GM12878 (cell line): ENCODE results near the gene ATG9A. TPM values are rescaled to one million over a fixed set of nuclear protein-coding genes. Genes with fewer than 3 reads are reported as not detected.

ENCODE experiments used
- ATAC-seq: fragments of 200-7000 bp; cut with Tn5 transposase; 3 replicates; pipeline ENCODE4 v1.9.1; 2020; ENCODE audit warnings: mild to moderate bottlenecking, moderate library complexity
- BruUV-seq: library from RNA; stranded (reverse); fragments of 400-500 nt; replicated peaks from 2 replicates; lab custom pipeline; 2021; lab: Mats Ljungman, UMichigan
- CTCF ChIA-PET: fragments of 300-600 bp; sonication (Branson Sonifier 250); formaldehyde crosslinking; extraction: SDS; loops from one replicate; lab custom pipeline; 2021; ENCODE audit warnings: inconsistent platforms; lab: Yijun Ruan, JAX
- POLR2A ChIA-PET: fragments of 350-600 bp; formaldehyde crosslinking; extraction: SDS; loops from one replicate; lab custom pipeline; 2021; ENCODE audit warnings: inconsistent platforms; lab: Charles Lee
- RAD21 ChIA-PET: fragments of 300-600 bp; sonication (Branson Sonifier 250); formaldehyde crosslinking; loops from one replicate; lab custom pipeline; 2023; ENCODE audit warnings: antibody characterized with exemption; ENCODE audit not compliant: unreplicated experiment; lab: Charles Lee
- SMC1A ChIA-PET: fragments of 300-600 bp; sonication (Branson Sonifier 250); formaldehyde crosslinking; loops from one replicate; lab custom pipeline; 2023; ENCODE audit not compliant: unreplicated experiment, uncharacterized antibody; lab: Charles Lee
- DNase-seq: peaks from one replicate; pipeline ENCODE4 v3.0.0-alpha.2; 2011; ENCODE audit warnings: low read depth, low spot score
- FAIRE-seq: peaks from 3 replicates; lab custom pipeline; 2011; peaks lifted over from hg19 to GRCh38; lab: Jason Lieb, UNC
- H2AFZ ChIP-seq: 2 replicates; pipeline ENCODE4 v1.6.0; 2011; ENCODE audit warnings: low read depth, low read length, control low read depth; ENCODE audit not compliant: control insufficient read depth
- H3K27ac ChIP-seq: 2 replicates; pipeline ENCODE4 v1.5.1; 2011; ENCODE audit warnings: control low read depth; ENCODE audit not compliant: control insufficient read depth, insufficient read depth
- H3K27me3 ChIP-seq, 2 experiments: replicated peaks in 1 of 2; 2 replicates each; pipeline versions ENCODE4 v1.6.0 to v1.6.1; 2011; ENCODE audit warnings: low read length in 1 of 2; ENCODE audit not compliant: control insufficient read depth in 2 of 2, insufficient read depth in 2 of 2
- H3K36me3 ChIP-seq, 2 experiments: 2 replicates each; pipeline ENCODE4 v1.5.1; 2011; ENCODE audit warnings: low read length in 1 of 2; ENCODE audit not compliant: control insufficient read depth in 2 of 2, insufficient read depth in 2 of 2
- H3K4me1 ChIP-seq: 2 replicates; pipeline ENCODE4 v1.6.1; 2011; ENCODE audit warnings: mild to moderate bottlenecking, low read length, moderate library complexity, mixed read lengths; ENCODE audit not compliant: control insufficient read depth, insufficient read depth
- H3K4me2 ChIP-seq: 2 replicates; pipeline ENCODE4 v1.6.0; 2011; ENCODE audit warnings: control low read depth; ENCODE audit not compliant: control insufficient read depth, insufficient read depth
- H3K4me3 ChIP-seq: fragments of 200-600 bp; sonication (generic); 2 replicates; pipeline ENCODE4 v1.5.1; 2016
- H3K79me2 ChIP-seq: 2 replicates; pipeline ENCODE4 v1.6.0; 2011; ENCODE audit warnings: low read length; ENCODE audit not compliant: control insufficient read depth, insufficient read depth
- H3K9ac ChIP-seq: 2 replicates; pipeline ENCODE4 v1.8.0; 2011; ENCODE audit warnings: low read length, control low read depth, mixed read lengths; ENCODE audit not compliant: control insufficient read depth, insufficient read depth
- H3K9me3 ChIP-seq: replicated peaks from 3 replicates; pipeline ENCODE4 v1.5.1; 2011; ENCODE audit warnings: mild to moderate bottlenecking, low read length; ENCODE audit not compliant: control insufficient read depth, insufficient read depth
- H4K20me1 ChIP-seq: 2 replicates; pipeline ENCODE4 v1.6.0; 2011; ENCODE audit not compliant: control insufficient read depth, insufficient read depth
- EED ChIP-seq: sonication (generic); IDR thresholded peaks from 2 replicates; pipeline ENCODE4 v1.6.1; 2016; ENCODE audit warnings: antibody characterized with exemption, low read depth
- HDGF ChIP-seq: fragments of 450-650 bp; IDR thresholded peaks from 2 replicates; pipeline ENCODE4 v1.6.1; 2016; ENCODE audit warnings: antibody characterized with exemption
- IRF3 ChIP-seq: fragments of 450-650 bp; IDR thresholded peaks from 2 replicates; pipeline ENCODE4 v1.6.1; 2014; ENCODE audit warnings: mild to moderate bottlenecking
- MEF2A ChIP-seq: IDR thresholded peaks from 2 replicates; pipeline ENCODE4 v1.6.1; 2011; ENCODE audit warnings: low read depth, mild to moderate bottlenecking, low read length, moderate library complexity; ENCODE audit not compliant: insufficient read depth
- NFYB ChIP-seq: IDR thresholded peaks from 2 replicates; pipeline ENCODE4 v1.6.1; 2011; ENCODE audit warnings: low read depth, mild to moderate bottlenecking, low read length, improper control_type of control experiment, moderate library complexity; ENCODE audit not compliant: insufficient read depth
- NR2C1 ChIP-seq: fragments of 450-650 bp; IDR thresholded peaks from 2 replicates; pipeline ENCODE4 v1.6.1; 2017; ENCODE audit warnings: antibody characterized with exemption, mild to moderate bottlenecking, moderate library complexity
- RFX5 ChIP-seq: IDR thresholded peaks from 2 replicates; pipeline ENCODE4 v1.6.1; 2011; ENCODE audit warnings: low read depth, low read length, improper control_type of control experiment
- SPI1 ChIP-seq: IDR thresholded peaks from 2 replicates; pipeline ENCODE4 v1.6.1; 2011; ENCODE audit warnings: low read depth, mild to moderate bottlenecking, low read length, moderate library complexity, borderline replicate concordance; ENCODE audit not compliant: insufficient read depth
- TCF12 ChIP-seq: IDR thresholded peaks from 2 replicates; pipeline ENCODE4 v1.6.1; 2011; ENCODE audit warnings: low read depth, mild to moderate bottlenecking, low read length
- YBX1 ChIP-seq: fragments of 450-650 bp; IDR thresholded peaks from 2 replicates; pipeline ENCODE4 v1.6.1; 2016; ENCODE audit warnings: antibody characterized with exemption
- ZBTB11 ChIP-seq: fragments of 450-650 bp; formaldehyde crosslinking; IDR thresholded peaks from 2 replicates; pipeline ENCODE4 v1.5.0; 2022; ENCODE audit warnings: mild to moderate bottlenecking, missing genetic modification characterization
- ZNF207 ChIP-seq: fragments of 450-650 bp; IDR thresholded peaks from 2 replicates; pipeline ENCODE4 v1.6.1; 2014; ENCODE audit warnings: antibody characterized with exemption, mild to moderate bottlenecking, borderline replicate concordance
- ZNF274 ChIP-seq: IDR thresholded peaks from one replicate; pipeline ENCODE4 v1.8.0; 2011; ENCODE audit not compliant: insufficient read length, insufficient read depth
- ZZZ3 ChIP-seq: IDR thresholded peaks from 2 replicates; pipeline ENCODE4 v1.6.1; 2011; ENCODE audit warnings: low read depth; ENCODE audit not compliant: control insufficient read depth, insufficient read length
- WGBS: methylation state at CpG from one replicate; pipeline ENCODE4 v1.1.6; 2016; ENCODE audit warnings: low lambda C conversion rate; ENCODE audit not compliant: insufficient replicate concordance, insufficient coverage; ENCODE audit errors: missing lambda C conversion rate; 5-methylcytosine and 5-hydroxymethylcytosine counted together
- in situ Hi-C: fragments of 300-500 bp; cut with MboI; formaldehyde crosslinking; loops from 9 replicates; pipeline ENCODE4 v1.14.3; 2018; ENCODE audit warnings: mixed read lengths
- intact Hi-C: fragments of 100-400 bp; cut with micrococcal nuclease; formaldehyde crosslinking; loops from one replicate; pipeline ENCODE4 v1.14.2; 2022; ENCODE audit not compliant: unreplicated experiment
- polyA plus RNA-seq, 11 experiments: library from polyadenylated mRNA; depleted of rRNA in 4 of 11; unstranded in 6 of 11; stranded (reverse) in 5 of 11; fragments of >200 nt; fragmentation: Nextera tagmentation in 4 of 11; fragmentation: Illumina TruSeq in 1 of 11; extraction: Ambion mirVana in 4 of 11; extraction: Trizol in 1 of 11; gene quantifications; 1 replicate in 1 of 11; 2 replicates in 10 of 11; pipeline versions ENCODE4 v1.2.1 to v1.2.3, GENCODE V29; 2011 to 2016; ENCODE audit warnings: inconsistent platforms in 2 of 11, missing spikeins in 2 of 11, low read depth in 1 of 11
- total RNA-seq, 4 experiments: library from RNA; depleted of rRNA in 3 of 4; stranded (reverse); fragments of >200 nt in 3 of 4; fragmentation: Illumina TruSeq in 1 of 4; extraction: Trizol in 1 of 4; gene quantifications; 2 replicates each; pipeline versions ENCODE4 v1.2.1 to v1.2.3, GENCODE V29; 2013 to 2021
- TF ChIP-seq, protein P1 (sequence below): IDR thresholded peaks from 2 replicates; pipeline ENCODE4 v1.6.1; 2011; ENCODE audit warnings: mild to moderate bottlenecking, low read depth, low read length, moderate library complexity; ENCODE audit not compliant: insufficient replicate concordance
- TF ChIP-seq, protein P2 (sequence below): fragments of 450-650 bp; IDR thresholded peaks from 2 replicates; pipeline ENCODE4 v1.6.1; 2017; ENCODE audit warnings: mild to moderate bottlenecking, low read depth, inconsistent platforms; ENCODE audit not compliant: poor library complexity, severe bottlenecking

The ATG9A gene
- total and polyA plus RNA-seq, 10 of the 15 experiments (the other 5 are each of a cell fraction or from before 2014, with no cell fraction given): 0.16 to 37.5 (median 14.6) TPM; not detected in 1

GRCh38 chr2:219269362-219270054 lies 40.1 kb upstream of the ATG9A start:
- no peak for DNase-seq
- Histone ChIP-seq H3K79me2 (no peaks in the 10 kb centered on the region), H4K20me1 (no peaks in the 10 kb centered on the region), H3K36me3 (no peaks in the 10 kb centered on the region), H3K4me2 (no peak overlapping the region), H3K9me3 (no peaks in the 10 kb centered on the region), H3K27ac (no peak overlapping the region), H2AFZ (no peak overlapping the region), H3K9ac (no peak overlapping the region), H3K4me3 (no peak overlapping the region), H3K4me1 (no peaks in the 10 kb centered on the region), H3K27me3 (no peaks in the 10 kb centered on the region)
- in situ Hi-C loops: no loop called here
- ChIA-PET SMC1A (interaction anchor here (1.0 to 1.8 kb wide), 2 partner anchors 24 to 26 kb away, joined by 4 to 6 read pairs; partner anchors contain the start of genes GLB1L and STK16), RAD21 (interaction anchor here (1.1 kb wide), 1 partner anchor 14 kb away, joined by 3 read pairs; no protein-coding TSS in a partner anchor), CTCF (interaction anchor here (1.1 to 1.6 kb wide), 3 partner anchors 8 to 26 kb away, joined by 3 to 4 read pairs (median 4); no protein-coding TSS in a partner anchor), POLR2A (interaction anchor here (1.3 to 1.4 kb wide), 2 partner anchors 9 to 63 kb away, joined by 4 to 8 read pairs; partner anchors contain the start of gene ZFAND2B)
- ATAC-seq: no peak
- no peak for FAIRE-seq
- TF ChIP-seq SPI1 (no peak), HDGF (no peak), ZNF207 (no peak), ZBTB11 (CRISPR knock-in tag) (no peak), ZNF274 (no peak), YBX1 (no peak), NR2C1 (no peak), IRF3 (no peak), MEF2A (no peak), RFX5 (no peak), TCF12 (no peak), NFYB (no peak), ZZZ3 (no peak), EED (no peak)
- TF ChIP-seq, protein P1, sequence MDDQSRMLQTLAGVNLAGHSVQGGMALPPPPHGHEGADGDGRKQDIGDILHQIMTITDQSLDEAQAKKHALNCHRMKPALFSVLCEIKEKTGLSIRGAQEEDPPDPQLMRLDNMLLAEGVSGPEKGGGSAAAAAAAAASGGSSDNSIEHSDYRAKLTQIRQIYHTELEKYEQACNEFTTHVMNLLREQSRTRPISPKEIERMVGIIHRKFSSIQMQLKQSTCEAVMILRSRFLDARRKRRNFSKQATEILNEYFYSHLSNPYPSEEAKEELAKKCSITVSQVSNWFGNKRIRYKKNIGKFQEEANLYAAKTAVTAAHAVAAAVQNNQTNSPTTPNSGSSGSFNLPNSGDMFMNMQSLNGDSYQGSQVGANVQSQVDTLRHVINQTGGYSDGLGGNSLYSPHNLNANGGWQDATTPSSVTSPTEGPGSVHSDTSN: no peak
- TF ChIP-seq, protein P2, sequence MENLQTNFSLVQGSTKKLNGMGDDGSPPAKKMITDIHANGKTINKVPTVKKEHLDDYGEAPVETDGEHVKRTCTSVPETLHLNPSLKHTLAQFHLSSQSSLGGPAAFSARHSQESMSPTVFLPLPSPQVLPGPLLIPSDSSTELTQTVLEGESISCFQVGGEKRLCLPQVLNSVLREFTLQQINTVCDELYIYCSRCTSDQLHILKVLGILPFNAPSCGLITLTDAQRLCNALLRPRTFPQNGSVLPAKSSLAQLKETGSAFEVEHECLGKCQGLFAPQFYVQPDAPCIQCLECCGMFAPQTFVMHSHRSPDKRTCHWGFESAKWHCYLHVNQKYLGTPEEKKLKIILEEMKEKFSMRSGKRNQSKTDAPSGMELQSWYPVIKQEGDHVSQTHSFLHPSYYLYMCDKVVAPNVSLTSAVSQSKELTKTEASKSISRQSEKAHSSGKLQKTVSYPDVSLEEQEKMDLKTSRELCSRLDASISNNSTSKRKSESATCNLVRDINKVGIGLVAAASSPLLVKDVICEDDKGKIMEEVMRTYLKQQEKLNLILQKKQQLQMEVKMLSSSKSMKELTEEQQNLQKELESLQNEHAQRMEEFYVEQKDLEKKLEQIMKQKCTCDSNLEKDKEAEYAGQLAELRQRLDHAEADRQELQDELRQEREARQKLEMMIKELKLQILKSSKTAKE: no peak
- TF ChIP-seq, all 136 proteins: peak for 0
- intact Hi-C loops: no loop called here
- BruUV-seq: no TSS peak
- WGBS: 51% methylated on average over 8 of the region's 8 CpGs
